GM23338 (cell line): ENCODE measurements around the gene GAN. TPM values are rescaled to one million over a fixed set of nuclear protein-coding genes. Genes with fewer than 3 reads are reported as not detected.

Source experiments
- ATAC-seq: fragments of 200-7000 bp; cut with Tn5 transposase; 3 replicates; pipeline ENCODE4 v1.9.1; 2020
- DNase-seq: peaks from one replicate; pipeline ENCODE4 v3.0.0-alpha.2; 2015; ENCODE audit warnings: low spot score
- H2AFZ ChIP-seq: fragments of 200-600 bp; sonication (generic); 2 replicates; pipeline ENCODE4 v1.8.0; 2016; ENCODE audit warnings: antibody characterized with exemption, mild to moderate bottlenecking, moderate library complexity
- H3F3A ChIP-seq: fragments of 200-600 bp; sonication (generic); replicated peaks from 2 replicates; pipeline ENCODE4 v1.8.0; 2017; ENCODE audit warnings: antibody characterized with exemption, mixed run types, low read depth
- H3K27ac ChIP-seq: fragments of 200-600 bp; sonication (generic); 2 replicates; pipeline ENCODE4 v1.6.1; 2016; ENCODE audit warnings: low read depth
- H3K27me3 ChIP-seq: fragments of 200-600 bp; sonication (generic); 2 replicates; pipeline ENCODE4 v1.8.0; 2016; ENCODE audit warnings: mild to moderate bottlenecking, mixed run types, moderate library complexity; ENCODE audit not compliant: insufficient read depth
- H3K36me3 ChIP-seq: fragments of 200-600 bp; sonication (generic); 2 replicates; pipeline ENCODE4 v1.8.0; 2016; ENCODE audit warnings: mild to moderate bottlenecking; ENCODE audit not compliant: insufficient read depth
- H3K4me1 ChIP-seq: fragments of 200-600 bp; sonication (generic); 2 replicates; pipeline ENCODE4 v1.8.0; 2016; ENCODE audit warnings: mild to moderate bottlenecking, moderate library complexity; ENCODE audit not compliant: insufficient read depth
- H3K4me2 ChIP-seq: fragments of 200-600 bp; sonication (generic); 2 replicates; pipeline ENCODE4 v1.7.1; 2017; ENCODE audit warnings: mixed run types
- H3K4me3 ChIP-seq: fragments of 200-600 bp; sonication (generic); 2 replicates; pipeline ENCODE4 v1.6.1; 2016; ENCODE audit warnings: mixed run types
- H3K79me2 ChIP-seq: fragments of 200-600 bp; sonication (generic); replicated peaks from 2 replicates; pipeline ENCODE4 v1.8.0; 2017; ENCODE audit warnings: mild to moderate bottlenecking; ENCODE audit not compliant: insufficient read depth
- H3K9me2 ChIP-seq: fragments of 200-600 bp; sonication (generic); 2 replicates; pipeline ENCODE4 v1.8.0; 2017; ENCODE audit not compliant: insufficient read depth
- H4K20me1 ChIP-seq: fragments of 200-600 bp; sonication (generic); replicated peaks from 2 replicates; pipeline ENCODE4 v1.8.0; 2017; ENCODE audit warnings: mild to moderate bottlenecking; ENCODE audit not compliant: insufficient read depth
- H3K27ac Mint-ChIP-seq: 2 replicates; pipeline ENCODE4 v1.8.0; 2020; ENCODE audit warnings: inconsistent platforms, mild to moderate bottlenecking, moderate library complexity, mixed read lengths
- H3K27me3 Mint-ChIP-seq: 3 replicates; pipeline ENCODE4 v1.8.0; 2022; ENCODE audit warnings: low read depth, mild to moderate bottlenecking, moderate library complexity, mixed read lengths, inconsistent platforms; ENCODE audit not compliant: insufficient read depth, poor library complexity
- H3K36me3 Mint-ChIP-seq: 3 replicates; pipeline ENCODE4 v1.8.0; 2021; ENCODE audit warnings: low read depth, mild to moderate bottlenecking, inconsistent platforms, moderate library complexity, mixed read lengths
- H3K4me1 Mint-ChIP-seq: 3 replicates; pipeline ENCODE4 v1.8.0; 2020; ENCODE audit warnings: mild to moderate bottlenecking, inconsistent platforms, mixed read lengths
- H3K4me3 Mint-ChIP-seq: 3 replicates; pipeline ENCODE4 v1.8.0; 2021; ENCODE audit warnings: moderate library complexity, mild to moderate bottlenecking, inconsistent platforms, mixed read lengths
- H3K9me3 Mint-ChIP-seq: 3 replicates; pipeline ENCODE4 v1.8.0; 2020; ENCODE audit warnings: moderate library complexity, mild to moderate bottlenecking, inconsistent platforms, mixed read lengths
- CREB1 ChIP-seq: fragments of 250-450 bp; sonication (Bioruptor Pico); IDR thresholded peaks from 2 replicates; pipeline ENCODE4 v1.5.0; 2020; ENCODE audit warnings: low read depth, mild to moderate bottlenecking, moderate library complexity
- EZH2phosphoT487 ChIP-seq: fragments of 200-600 bp; sonication (generic); IDR thresholded peaks from one replicate; pipeline ENCODE4 v1.8.1; 2018; ENCODE audit warnings: antibody characterized with exemption; ENCODE audit not compliant: unreplicated experiment
- JUNB ChIP-seq: IDR thresholded peaks from one replicate; pipeline ENCODE4 v1.6.1; 2016; ENCODE audit warnings: antibody characterized with exemption; ENCODE audit not compliant: unreplicated experiment
- NANOG ChIP-seq: IDR thresholded peaks from 2 replicates; pipeline ENCODE4 v1.6.1; 2016; ENCODE audit warnings: antibody characterized with exemption, borderline replicate concordance
- STAT1 ChIP-seq: IDR thresholded peaks from one replicate; pipeline ENCODE4 v1.6.1; 2016; ENCODE audit warnings: antibody characterized with exemption; ENCODE audit not compliant: unreplicated experiment
- ZNF114 ChIP-seq: fragments of 250-450 bp; sonication (Bioruptor Pico); IDR thresholded peaks from 2 replicates; pipeline ENCODE4 v1.5.0; 2020; ENCODE audit warnings: mild to moderate bottlenecking, moderate library complexity
- polyA plus RNA-seq: library from polyadenylated mRNA; unstranded; fragments of >200 nt; fragmentation: Nextera tagmentation; extraction: Ambion mirVana; gene quantifications from 2 replicates; pipeline ENCODE4 v1.2.1, GENCODE V29; 2016
- total RNA-seq: library from RNA; depleted of rRNA; stranded (reverse); fragments of >200 nt; shearing (Covaris generic); gene quantifications from 2 replicates; pipeline ENCODE4 v1.2.3, GENCODE V29; 2014
- TF ChIP-seq, protein P1 (sequence below): fragments of 250-450 bp; sonication (Bioruptor Pico); IDR thresholded peaks from 2 replicates; pipeline ENCODE4 v1.5.0; 2020; ENCODE audit warnings: mild to moderate bottlenecking, moderate library complexity

GAN gene
- total and polyA plus RNA-seq, 2 experiments from 2014 or later, result 8.1 to 28.5 TPM

DNA sequence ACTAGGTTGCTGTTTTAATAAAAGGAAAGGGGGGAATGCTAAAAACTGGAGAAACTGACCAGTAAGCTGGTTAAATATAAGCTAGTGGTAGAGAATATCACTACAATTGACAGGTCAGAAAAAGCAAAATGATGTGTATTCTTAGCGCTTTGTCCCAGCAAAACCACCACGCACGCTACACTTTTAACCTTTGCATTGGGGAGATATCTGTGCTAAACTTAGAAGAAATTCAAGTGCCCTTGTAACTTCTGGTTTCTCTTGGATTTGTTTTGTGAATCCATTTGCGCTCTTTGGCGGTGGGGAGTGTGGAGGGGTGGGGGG is 1.4 kb downstream of the GAN start (continued):
- TF ChIP-seq, protein P1, sequence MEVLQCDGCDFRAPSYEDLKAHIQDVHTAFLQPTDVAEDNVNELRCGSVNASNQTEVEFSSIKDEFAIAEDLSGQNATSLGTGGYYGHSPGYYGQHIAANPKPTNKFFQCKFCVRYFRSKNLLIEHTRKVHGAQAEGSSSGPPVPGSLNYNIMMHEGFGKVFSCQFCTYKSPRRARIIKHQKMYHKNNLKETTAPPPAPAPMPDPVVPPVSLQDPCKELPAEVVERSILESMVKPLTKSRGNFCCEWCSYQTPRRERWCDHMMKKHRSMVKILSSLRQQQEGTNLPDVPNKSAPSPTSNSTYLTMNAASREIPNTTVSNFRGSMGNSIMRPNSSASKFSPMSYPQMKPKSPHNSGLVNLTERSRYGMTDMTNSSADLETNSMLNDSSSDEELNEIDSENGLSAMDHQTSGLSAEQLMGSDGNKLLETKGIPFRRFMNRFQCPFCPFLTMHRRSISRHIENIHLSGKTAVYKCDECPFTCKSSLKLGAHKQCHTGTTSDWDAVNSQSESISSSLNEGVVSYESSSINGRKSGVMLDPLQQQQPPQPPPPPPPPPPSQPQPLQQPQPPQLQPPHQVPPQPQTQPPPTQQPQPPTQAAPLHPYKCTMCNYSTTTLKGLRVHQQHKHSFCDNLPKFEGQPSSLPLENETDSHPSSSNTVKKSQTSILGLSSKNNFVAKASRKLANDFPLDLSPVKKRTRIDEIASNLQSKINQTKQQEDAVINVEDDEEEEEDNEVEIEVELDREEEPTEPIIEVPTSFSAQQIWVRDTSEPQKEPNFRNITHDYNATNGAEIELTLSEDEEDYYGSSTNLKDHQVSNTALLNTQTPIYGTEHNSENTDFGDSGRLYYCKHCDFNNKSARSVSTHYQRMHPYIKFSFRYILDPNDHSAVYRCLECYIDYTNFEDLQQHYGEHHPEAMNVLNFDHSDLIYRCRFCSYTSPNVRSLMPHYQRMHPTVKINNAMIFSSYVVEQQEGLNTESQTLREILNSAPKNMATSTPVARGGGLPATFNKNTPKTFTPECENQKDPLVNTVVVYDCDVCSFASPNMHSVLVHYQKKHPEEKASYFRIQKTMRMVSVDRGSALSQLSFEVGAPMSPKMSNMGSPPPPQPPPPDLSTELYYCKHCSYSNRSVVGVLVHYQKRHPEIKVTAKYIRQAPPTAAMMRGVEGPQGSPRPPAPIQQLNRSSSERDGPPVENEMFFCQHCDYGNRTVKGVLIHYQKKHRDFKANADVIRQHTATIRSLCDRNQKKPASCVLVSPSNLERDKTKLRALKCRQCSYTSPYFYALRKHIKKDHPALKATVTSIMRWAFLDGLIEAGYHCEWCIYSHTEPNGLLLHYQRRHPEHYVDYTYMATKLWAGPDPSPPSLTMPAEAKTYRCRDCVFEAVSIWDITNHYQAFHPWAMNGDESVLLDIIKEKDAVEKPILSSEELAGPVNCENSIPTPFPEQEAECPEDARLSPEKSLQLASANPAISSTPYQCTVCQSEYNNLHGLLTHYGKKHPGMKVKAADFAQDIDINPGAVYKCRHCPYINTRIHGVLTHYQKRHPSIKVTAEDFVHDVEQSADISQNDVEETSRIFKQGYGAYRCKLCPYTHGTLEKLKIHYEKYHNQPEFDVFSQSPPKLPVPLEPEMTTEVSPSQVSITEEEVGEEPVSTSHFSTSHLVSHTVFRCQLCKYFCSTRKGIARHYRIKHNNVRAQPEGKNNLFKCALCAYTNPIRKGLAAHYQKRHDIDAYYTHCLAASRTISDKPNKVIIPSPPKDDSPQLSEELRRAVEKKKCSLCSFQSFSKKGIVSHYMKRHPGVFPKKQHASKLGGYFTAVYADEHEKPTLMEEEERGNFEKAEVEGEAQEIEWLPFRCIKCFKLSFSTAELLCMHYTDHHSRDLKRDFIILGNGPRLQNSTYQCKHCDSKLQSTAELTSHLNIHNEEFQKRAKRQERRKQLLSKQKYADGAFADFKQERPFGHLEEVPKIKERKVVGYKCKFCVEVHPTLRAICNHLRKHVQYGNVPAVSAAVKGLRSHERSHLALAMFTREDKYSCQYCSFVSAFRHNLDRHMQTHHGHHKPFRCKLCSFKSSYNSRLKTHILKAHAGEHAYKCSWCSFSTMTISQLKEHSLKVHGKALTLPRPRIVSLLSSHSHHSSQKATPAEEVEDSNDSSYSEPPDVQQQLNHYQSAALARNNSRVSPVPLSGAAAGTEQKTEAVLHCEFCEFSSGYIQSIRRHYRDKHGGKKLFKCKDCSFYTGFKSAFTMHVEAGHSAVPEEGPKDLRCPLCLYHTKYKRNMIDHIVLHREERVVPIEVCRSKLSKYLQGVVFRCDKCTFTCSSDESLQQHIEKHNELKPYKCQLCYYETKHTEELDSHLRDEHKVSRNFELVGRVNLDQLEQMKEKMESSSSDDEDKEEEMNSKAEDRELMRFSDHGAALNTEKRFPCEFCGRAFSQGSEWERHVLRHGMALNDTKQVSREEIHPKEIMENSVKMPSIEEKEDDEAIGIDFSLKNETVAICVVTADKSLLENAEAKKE (CRISPR knock-in tag), result no peak
- no peak for TF ChIP-seq ZNF114
- no peak for TF ChIP-seq EZH2phosphoT487

GRCh38 chr16:81318711-81319110 is 3.9 kb downstream of the GAN start:
- TF ChIP-seq JUNB (no peak), STAT1 (no peak), NANOG (no peak), EZH2phosphoT487 (no peak), CREB1 (CRISPR knock-in tag) (no peak)
- Histone ChIP-seq H3F3A (no peaks in the 10 kb centered on the region), H3K4me2 (no peak overlapping the region), H3K4me1 (peaks cover 3% of the 10 kb centered on the region), H3K27me3 (peaks cover 5% of the 10 kb centered on the region; the same call in 1 of the 2 replicates), H4K20me1 (peaks cover 43% of the 10 kb centered on the region), H3K4me3 (no peak overlapping the region), H3K36me3 (no peaks in the 10 kb centered on the region), H3K27ac (no peak overlapping the region), H2AFZ (no peak overlapping the region), H3K79me2 (peaks cover 85% of the 10 kb centered on the region), H3K9me2 (no peaks in the 10 kb centered on the region)
- DNase-seq, result peak; percentile 28
- Mint-ChIP-seq H3K4me1 (peaks cover 30% of the 10 kb centered on the region), H3K9me3 (no peaks in the 10 kb centered on the region), H3K27me3 (peaks cover 7% of the 10 kb centered on the region), H3K27ac (no peak overlapping the region), H3K36me3 (no peaks in the 10 kb centered on the region), H3K4me3 (no peak overlapping the region)
- no peak for ATAC-seq
